ENCODE data around the gene BICD2.

- no peak for TF ChIP-seq EZH2phosphoT487 (IDR thresholded peaks at IDR 0.05; ENCODE audit: borderline replicate concordance, low read length)
- no peak for TF ChIP-seq CTCF (IDR thresholded peaks at IDR 0.05; ENCODE audit: low read depth, low read length, poor library complexity, severe bottlenecking)
Observed at GRCh38 chr9:92740009-92740408, 24.6 kb downstream of the BICD2 start.
